ENCODE measurements around the gene CCDC188.

Gene CCDC188

DNA sequence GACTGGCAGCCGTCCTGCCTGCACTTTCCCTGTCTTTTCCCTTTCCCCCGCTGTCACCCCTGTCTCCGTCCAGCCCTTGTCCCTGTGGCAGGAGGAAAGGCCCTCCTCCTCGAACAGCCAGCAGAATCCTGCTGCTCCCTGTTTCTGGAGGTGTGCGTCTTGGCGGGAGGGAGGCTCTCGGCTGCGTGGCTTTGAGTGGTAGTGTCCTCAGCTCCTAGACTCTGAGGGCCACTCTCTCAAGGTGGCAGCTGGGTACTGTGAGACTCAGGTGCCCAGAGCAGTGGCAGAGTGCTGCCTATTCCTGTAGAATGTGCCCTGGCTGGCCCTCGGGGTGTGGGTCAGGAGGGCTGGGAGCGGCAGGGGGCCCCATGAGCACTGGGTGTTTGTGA, 44.0 kb downstream of the CCDC188 start:
- TF ChIP-seq, protein P1, sequence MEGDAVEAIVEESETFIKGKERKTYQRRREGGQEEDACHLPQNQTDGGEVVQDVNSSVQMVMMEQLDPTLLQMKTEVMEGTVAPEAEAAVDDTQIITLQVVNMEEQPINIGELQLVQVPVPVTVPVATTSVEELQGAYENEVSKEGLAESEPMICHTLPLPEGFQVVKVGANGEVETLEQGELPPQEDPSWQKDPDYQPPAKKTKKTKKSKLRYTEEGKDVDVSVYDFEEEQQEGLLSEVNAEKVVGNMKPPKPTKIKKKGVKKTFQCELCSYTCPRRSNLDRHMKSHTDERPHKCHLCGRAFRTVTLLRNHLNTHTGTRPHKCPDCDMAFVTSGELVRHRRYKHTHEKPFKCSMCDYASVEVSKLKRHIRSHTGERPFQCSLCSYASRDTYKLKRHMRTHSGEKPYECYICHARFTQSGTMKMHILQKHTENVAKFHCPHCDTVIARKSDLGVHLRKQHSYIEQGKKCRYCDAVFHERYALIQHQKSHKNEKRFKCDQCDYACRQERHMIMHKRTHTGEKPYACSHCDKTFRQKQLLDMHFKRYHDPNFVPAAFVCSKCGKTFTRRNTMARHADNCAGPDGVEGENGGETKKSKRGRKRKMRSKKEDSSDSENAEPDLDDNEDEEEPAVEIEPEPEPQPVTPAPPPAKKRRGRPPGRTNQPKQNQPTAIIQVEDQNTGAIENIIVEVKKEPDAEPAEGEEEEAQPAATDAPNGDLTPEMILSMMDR (IDR thresholded peaks at IDR 0.05; ENCODE audit: control insufficient read depth, insufficient read depth, low read depth, low read length, missing control alignments): no peak
- H3K4me3 ChIP-seq (ENCODE audit: control insufficient read depth, low read depth, low read length): no peak overlapping the region
- DNase-seq (ENCODE audit: low read depth): no peak

DNA sequence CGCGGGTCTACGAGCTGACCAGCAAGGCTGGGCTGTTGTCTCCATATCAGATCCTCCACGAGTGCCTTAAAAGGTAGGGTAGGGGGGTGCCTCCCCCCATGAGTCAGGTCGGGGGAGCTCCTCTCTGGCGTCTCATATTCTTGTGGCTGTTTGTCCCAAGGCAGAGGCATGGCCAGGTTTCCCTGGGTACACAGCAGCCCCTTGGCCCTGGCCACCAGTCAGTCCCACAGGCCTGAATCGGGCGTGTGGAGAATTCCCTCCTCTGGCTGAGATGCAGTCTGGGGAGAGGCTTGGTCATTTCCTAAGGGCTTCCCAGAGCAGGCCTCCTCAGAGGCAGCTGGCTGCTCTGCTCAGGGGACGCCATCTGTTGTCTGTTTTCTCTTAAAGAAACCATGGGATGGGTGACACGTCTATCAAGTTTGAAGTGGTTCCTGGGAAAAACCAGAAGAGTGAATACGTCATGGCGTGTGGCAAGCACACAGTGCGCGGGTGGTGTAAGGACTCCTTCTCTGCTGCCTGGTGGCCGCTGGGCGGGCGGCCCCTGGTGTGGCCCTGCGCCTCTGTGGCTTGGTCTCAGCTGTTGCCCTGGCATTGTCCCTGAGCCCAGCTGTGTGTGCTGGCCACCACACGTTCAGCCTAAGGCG, 44.5 kb downstream of the CCDC188 start:
- no peak overlapping the region for H3K4me3 ChIP-seq (ENCODE audit: control insufficient read depth, low read depth, low read length)
- TF ChIP-seq, protein P1 (IDR thresholded peaks at IDR 0.05; ENCODE audit: control insufficient read depth, insufficient read depth, low read depth, low read length, missing control alignments): no peak
- DNase-seq (ENCODE audit: low read depth): no peak

DNA sequence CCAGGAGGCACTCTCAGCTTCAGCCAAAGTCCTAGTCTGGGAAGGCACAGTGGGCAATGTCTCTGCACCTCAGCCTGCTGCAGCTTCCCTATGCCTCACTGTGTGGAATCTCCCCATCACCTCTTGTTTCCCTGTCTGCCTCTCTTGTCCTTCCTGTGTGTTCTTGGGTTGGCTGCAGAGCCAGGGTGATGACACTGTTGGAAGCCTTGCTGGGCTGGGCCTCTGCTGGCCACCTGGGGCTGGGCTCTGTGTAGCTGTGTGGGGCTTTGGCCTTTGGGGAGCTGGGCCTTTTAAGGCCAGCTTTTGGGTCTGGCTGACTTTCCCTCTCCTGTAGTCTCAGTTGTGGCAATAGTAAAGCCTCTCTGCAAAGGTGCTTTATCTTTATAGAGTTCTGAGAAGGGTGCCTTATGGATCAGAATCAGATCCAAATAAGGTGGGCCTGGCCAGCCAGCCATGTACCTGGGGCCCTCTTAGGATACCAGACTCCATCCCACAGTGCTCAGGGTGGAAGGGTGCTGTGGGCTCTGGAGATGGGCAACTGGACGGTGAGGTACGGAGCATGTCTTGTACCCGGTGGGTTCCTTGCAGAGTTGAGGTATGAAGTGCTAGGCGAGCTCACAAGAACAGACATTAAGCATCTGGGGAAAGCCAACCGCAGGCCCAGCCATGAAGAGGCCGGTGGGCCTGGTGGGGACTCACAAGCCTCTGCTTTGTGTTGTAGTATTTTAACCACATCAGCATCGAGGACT, 45.2 kb downstream of the CCDC188 start:
- TF ChIP-seq, protein P1 (IDR thresholded peaks at IDR 0.05; ENCODE audit: control insufficient read depth, insufficient read depth, low read depth, low read length, missing control alignments): no peak
- no peak for DNase-seq (ENCODE audit: low read depth)
- H3K4me3 ChIP-seq (ENCODE audit: control insufficient read depth, low read depth, low read length): no peak overlapping the region

DNA sequence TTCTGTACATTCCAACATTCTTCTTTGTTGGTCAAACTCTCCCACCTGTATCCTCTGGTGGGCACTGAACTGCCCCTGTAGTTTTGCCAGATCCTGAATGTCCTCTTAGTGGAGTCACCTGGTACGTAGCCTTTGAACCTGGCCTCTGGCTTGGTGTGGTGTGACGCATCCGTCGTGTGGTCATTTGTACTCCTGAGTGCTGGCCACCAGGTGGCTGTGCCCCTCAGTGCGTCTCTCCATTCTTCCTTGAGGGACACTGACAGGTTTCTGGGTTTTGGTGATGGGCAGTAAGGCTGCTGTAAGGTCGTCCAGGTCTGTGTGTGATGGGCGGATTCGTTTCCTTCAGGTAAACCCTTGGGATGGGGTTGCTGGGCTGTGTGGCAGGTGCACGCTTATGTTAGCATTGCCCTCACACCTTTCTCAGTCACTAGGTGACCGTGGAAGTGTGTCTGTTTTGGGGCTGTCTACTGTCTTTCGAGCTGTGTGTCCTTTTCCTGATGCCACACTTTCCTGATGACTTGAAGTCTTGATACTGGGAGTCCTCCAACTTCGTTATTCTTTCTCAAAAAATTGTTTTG, 48.6 kb downstream of the CCDC188 start:
- no peak overlapping the region for H3K4me3 ChIP-seq (ENCODE audit: control insufficient read depth, low read depth, low read length)
- no peak for DNase-seq (ENCODE audit: low read depth)
- TF ChIP-seq, protein P1 (IDR thresholded peaks at IDR 0.05; ENCODE audit: control insufficient read depth, insufficient read depth, low read depth, low read length, missing control alignments): no peak

DNA sequence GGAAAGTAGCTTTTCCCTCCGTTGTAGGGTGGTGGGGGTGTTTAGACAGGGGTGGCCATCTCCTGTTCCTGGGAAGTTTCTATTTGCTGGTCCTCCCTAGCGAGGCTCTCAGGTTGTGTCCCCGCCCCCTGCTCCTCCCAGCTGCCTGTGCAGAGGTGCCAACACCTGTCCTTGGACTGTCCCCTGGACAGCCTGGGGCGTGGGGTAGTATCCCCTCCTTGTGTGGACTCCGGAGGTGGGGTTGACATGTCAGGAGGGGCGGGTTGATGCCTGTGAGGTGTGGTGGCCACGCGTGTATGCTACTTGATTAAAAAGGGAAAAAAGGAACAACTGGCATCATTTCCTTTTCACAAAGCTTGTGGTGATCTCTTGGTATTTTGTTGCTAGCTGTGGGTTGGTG, 49.2 kb downstream of the CCDC188 start:
- DNase-seq (ENCODE audit: low read depth): no peak
- TF ChIP-seq, protein P1 (IDR thresholded peaks at IDR 0.05; ENCODE audit: control insufficient read depth, insufficient read depth, low read depth, low read length, missing control alignments): no peak
- no peak overlapping the region for H3K4me3 ChIP-seq (ENCODE audit: control insufficient read depth, low read depth, low read length)

DNA sequence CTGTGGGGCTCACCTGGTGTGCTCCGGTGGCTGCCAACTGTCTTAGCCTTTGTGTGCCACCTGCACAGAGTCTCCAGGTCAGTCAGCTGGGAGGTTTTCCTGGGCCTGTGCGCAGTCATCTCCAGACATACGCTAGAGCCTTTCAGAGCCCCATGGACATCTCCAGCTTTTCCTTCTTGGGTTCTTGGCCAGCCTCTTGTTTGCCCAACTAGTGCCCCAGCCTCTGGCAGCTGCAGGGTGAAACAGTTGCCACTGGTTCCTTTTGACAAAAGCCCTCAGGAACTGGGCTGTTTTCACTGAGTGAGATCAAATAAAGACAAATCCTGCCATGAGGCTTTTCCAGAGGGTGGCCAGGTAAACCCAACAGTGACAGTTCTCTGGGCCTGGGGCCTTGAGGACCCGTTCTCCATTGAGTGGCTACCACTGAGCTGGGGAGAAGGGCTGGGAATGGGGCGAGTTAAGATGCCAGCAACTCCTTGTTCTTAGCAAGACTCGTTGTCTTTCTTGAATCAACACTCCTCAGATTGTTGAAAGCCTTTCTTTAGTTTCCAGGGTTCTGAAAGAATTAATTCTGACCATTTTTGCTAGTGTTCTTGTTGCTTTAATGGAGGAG, 51.6 kb downstream of the CCDC188 start:
- DNase-seq (ENCODE audit: low read depth): no peak
- H3K4me3 ChIP-seq (ENCODE audit: control insufficient read depth, low read depth, low read length): no peak overlapping the region
- TF ChIP-seq, protein P1 (IDR thresholded peaks at IDR 0.05; ENCODE audit: control insufficient read depth, insufficient read depth, low read depth, low read length, missing control alignments): no peak
